GM21515 (cell line): ENCODE measurements around the gene ESF1.
"Not testable (repeated sequence)": the region's sequence is repeated elsewhere in the genome, so short reads cannot be mapped to it uniquely, and the experiment has no call there.

Experiments
- ATAC-seq: cut with Tn5 transposase; IDR thresholded peaks from one replicate; pipeline ENCODE4 v1.9.1; 2021; ENCODE audit not compliant: unreplicated experiment

Gene ESF1

DNA sequence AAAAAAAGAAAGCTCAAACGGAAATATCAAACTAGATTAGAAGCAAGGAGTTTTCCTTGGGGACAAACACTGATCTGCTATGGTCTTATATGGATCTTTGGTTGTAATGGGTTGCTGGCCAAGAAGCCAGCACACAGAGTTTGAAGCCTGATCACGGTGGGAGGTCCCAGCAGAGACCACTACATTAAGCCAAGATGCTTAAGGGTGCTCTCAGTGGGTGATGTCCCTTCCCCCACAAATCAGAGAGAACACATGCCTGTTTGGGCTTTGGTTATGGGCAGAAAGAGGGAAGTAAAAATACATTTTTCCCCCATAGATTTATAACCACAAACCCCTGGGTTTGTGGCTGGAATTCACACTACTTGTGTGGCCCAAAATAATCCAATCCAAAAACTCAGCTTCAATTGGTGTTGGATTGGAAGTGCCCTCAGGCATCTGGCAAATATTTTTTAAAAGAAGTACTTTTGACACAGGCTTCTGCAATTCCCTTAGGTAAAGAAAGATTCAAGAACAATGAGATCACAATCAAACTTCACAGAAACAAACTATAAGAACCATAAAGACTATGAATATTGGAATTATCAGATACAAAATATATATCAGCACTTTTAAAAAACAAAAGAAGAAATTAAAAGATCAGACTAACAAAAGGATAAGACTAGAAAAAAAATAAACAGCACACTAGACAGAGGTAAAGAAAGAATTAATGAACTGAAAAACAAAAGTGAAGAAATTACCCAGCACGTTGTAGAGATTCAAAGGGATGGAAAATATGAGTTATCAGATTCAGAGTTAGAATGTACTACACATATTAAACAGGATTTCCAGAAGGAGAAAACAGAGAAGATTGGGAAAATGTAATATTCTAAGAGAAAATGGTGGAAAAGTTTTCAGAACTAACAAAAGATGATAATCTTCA, 44.7 kb downstream of the ESF1 start:
- no peak for ATAC-seq

DNA sequence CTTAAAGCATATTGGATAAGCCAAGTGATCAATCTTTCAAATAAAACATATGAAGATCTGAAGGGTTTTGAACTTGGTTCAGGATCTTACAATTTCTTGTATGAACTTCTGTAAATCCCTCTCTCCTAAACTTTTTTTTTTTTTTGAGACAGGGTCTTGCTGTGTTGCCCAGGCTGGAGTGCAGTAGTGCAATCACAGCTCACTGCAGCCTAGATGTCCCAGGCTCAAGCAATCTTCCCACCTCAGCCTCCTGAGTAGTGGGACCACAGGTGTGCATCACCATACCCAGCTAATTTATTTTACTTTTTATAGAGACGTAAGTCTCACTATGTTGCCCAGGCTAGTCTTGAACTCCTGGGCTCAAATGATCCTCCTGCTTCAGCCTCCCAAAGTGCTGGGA, 46.5 kb downstream of the ESF1 start:
- not testable (repeated sequence) for ATAC-seq

- no peak for ATAC-seq
Observed at GRCh38 chr20:13736436-13737191, 48.1 kb downstream of the ESF1 start.

GRCh38 chr20:13735826-13736225, 48.9 kb downstream of the ESF1 start:
- no peak for ATAC-seq

GRCh38 chr20:13723011-13723410, 61.7 kb downstream of the ESF1 start:
- no peak for ATAC-seq

- ATAC-seq = peak; percentile 44
Observed at GRCh38 chr20:13718171-13718570, 66.5 kb downstream of the ESF1 start.

GRCh38 chr20:13717631-13718044, 67.1 kb downstream of the ESF1 start:
- ATAC-seq = peak; percentile 84

- ATAC-seq = no peak
Observed at GRCh38 chr20:13715171-13715570, 69.5 kb downstream of the ESF1 start.

DNA sequence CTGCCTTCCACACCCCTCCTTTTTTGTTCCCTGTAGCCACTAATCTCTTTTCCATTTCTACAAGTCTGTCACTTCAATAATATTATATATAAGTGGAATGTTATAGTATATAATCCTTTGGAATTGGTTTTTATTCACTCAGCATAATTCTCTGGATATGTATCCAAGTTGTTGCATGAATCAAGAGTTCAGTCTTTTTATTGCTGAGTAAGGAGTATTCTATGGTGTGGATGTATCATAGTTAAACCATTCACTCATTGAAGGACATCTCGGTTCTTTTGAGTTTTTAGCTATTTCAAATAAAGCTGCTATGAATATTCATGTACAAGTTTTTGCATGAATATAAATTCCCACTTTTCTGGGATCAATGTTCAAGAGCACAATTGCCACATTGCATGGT, 76.5 kb downstream of the ESF1 start:
- no peak for ATAC-seq

DNA sequence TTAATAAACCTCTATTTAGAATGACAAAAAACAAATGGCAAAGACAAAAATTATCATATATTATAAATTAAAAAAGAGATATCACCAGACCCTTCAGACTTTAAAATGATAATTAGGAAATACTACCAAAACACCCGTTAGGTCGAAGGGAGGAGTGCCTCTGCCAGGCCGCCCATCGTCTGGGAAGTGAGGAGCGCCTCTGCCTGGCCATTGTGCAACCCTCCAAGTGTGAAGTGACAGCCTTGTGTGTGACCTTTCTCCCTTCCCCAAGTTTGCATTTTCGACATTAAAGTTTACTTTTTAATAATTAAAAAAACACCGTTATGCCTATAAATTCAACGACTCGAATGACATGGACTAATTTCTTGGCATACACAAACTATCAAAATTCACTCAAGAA, 81.5 kb downstream of the ESF1 start:
- no peak for ATAC-seq

- no peak for ATAC-seq
Observed at GRCh38 chr20:13701486-13701885, 83.2 kb downstream of the ESF1 start.

DNA sequence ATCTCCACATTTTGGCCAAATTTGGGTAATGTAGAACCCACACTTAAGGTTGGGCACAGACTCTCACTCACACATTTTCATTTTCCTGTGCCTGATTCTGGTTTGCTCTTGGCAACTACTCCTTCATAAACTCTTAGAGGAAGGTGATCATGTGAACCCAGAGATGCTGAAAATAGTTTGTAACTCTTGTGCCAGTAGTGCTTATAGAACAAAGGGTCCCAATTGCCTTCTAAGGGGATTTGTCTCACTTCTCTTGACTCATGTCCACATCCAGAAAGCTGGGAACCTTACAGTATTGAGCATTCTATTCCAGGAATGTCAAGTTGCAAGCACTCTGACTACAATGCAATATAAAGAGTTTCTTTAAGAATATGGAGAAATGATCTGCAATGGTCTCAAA, 84.0 kb downstream of the ESF1 start:
- ATAC-seq = no peak

DNA sequence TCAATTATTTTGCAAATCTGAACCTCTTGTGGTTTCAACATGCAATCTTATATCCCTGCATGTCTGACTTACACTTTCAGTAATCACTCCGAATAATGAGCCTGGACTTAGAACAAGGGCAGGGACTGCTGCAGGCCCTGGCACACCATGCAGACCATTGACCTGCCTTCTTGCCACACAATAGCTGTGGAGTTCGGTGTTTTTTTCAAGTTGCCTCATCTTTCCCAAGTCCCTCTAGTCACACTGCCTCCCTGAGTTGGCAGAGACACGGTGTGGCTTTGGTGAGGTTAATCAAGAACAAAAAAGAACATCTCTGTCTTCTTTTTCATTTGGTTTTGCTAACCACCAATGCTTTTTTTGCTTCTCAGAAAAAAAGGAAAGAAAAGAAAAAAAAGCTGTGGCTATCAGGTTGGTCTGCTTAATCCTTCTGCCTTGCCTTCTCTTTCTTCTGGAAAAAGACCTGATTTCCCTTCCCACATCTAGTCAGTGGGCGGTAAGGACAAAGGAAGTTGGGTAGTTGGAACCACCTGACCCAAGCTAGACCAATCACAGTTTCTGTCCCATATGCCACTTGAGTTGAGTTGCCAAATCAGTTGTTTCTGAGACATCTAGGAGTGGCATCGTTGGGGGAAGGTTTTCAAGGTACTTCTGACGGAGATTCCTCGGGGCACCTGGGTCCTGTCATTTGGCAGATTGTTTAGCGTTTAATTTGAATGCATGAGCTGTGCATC, 90.1 kb downstream of the ESF1 start:
- no peak for ATAC-seq

DNA sequence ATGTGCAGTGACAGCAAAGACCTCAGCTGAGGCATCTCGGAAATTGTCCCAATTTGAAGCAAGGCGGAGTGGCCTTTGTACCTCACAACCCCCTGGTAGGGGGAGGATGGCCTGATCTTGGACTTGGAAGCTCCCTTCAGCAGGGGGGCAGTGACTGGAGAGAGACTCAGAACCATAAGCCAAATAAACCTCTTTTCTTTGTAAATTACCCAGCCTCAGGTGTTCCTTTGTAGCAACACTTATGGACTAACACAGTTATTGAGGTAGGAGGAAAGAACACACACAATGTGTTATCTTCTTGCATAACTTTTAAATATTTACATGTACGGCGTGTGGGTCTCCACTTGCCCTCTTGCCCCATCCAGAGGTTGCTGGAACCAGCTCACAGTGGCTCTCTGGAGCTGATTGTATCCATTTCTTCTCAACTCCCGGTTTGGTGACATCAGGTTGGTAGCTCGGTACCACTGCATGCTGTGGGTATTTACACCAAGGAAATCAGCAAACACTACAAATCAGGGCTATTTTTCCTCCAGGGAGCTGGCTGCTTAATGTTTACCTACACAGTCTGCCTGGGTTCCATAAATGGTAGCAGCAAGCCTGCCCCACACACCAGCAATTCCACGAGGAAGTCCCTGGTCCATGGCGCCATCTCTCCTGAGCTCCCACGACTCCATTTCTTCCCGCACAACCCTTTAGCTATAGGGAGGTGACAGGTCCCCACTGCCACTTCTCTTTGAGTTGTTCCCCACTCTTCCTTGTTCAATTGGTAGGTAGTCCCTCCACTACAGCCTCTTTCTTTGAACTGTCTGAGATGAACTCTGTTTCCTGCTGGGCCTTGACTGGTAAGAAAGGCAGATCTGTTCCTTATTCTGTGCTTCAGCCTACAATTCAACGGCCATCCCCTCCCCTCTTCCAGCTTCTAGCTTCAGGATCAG, 91.7 kb downstream of the ESF1 start:
- ATAC-seq = no peak

- ATAC-seq = no peak
Observed at GRCh38 chr20:13690943-13691342, 93.8 kb downstream of the ESF1 start.

DNA sequence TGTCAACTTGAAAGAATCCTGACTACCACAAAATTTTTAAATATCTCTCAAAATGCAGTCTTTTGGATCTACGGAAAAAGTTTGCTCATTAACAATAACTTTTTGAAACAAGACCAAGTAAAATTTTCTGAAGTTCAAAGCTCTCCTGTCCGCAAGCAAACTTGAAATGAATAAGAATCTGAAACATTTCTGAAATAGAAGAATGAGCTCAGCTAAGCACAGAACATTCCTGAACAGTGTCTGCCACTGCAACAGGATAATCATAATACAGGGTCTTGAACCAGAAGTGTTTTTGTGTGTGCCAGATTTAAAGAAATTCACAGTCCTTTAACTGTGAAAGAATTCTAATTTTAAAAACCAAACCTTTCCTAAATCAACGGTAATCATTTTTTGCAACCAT, 96.9 kb downstream of the ESF1 start:
- ATAC-seq = no peak

DNA sequence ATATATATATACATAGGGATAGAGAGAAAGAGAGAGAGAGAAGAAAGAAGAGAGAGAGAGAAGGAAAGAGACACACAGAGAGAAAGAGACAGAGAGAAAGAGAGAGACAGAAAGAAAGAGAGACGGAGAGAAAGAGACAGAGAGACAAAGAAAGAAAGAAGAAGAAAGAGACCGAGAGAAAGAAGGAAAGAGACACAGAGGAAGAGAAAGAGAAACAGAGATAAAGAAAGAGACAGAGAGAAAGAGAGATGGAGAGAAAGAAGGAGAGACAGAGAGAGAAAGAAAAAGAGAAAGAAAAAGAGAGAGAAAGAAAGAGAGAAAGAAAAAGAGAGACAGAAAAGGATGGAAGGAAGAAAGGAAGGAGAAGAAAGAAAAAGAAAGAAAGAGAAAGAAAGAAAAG, 99.1 kb downstream of the ESF1 start:
- ATAC-seq = no peak

- ATAC-seq = peak; percentile 74
Observed at GRCh38 chr20:13684566-13685222, 100.0 kb downstream of the ESF1 start.

DNA sequence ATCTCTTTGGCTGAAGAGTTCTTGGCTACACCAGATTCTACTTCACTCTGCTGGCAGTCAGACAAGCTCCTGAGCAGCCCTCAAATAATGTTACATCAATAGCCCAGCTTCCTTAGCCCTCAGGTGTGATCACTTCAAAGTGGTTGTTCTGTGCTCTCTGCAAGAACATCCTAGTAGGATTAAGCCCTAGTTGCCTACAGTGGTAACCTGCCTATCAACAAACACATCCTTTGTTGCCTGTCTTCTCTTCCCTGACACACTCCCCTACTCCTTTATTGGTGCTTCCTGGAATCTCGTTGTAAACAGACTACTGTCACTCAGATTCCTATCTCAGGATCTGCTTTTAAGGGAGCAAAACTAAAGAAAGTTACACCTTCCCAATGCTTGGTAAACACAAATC, 100.9 kb downstream of the ESF1 start:
- no peak for ATAC-seq
